Loucy (cell line): ENCODE measurements around the gene CCR7.

Experiments used
- H2AFZ ChIP-seq: fragments of 200-600 bp; sonication (generic); 2 replicates; pipeline ENCODE4 v1.6.0; 2016; ENCODE audit warnings: antibody characterized with exemption, mild to moderate bottlenecking, low read length, moderate library complexity
- H3F3A ChIP-seq: fragments of 200-600 bp; 2 replicates; pipeline ENCODE4 v1.6.0; 2016; ENCODE audit warnings: antibody characterized with exemption, low read depth, mild to moderate bottlenecking
- H3K27me3 ChIP-seq: fragments of 200-600 bp; sonication (generic); 2 replicates; pipeline ENCODE4 v1.6.1; 2014; ENCODE audit warnings: low read length, mild to moderate bottlenecking; ENCODE audit not compliant: insufficient read depth, poor library complexity, severe bottlenecking
- H3K36me3 ChIP-seq: fragments of 200-600 bp; sonication (generic); 2 replicates; pipeline ENCODE4 v1.6.1; 2016; ENCODE audit warnings: low read length; ENCODE audit not compliant: insufficient read depth
- H3K4me1 ChIP-seq: fragments of 200-600 bp; sonication (generic); 2 replicates; pipeline ENCODE4 v1.5.1; 2014; ENCODE audit warnings: low read length, mild to moderate bottlenecking; ENCODE audit not compliant: insufficient read depth, poor library complexity, severe bottlenecking
- H3K4me2 ChIP-seq: fragments of 200-600 bp; sonication (generic); 2 replicates; pipeline ENCODE4 v1.6.0; 2014; ENCODE audit warnings: antibody characterized with exemption, low read length, low read depth, mild to moderate bottlenecking; ENCODE audit not compliant: poor library complexity, severe bottlenecking
- H3K4me3 ChIP-seq: fragments of 200-600 bp; sonication (generic); 2 replicates; pipeline ENCODE4 v1.5.1; 2014; ENCODE audit warnings: low read length, mild to moderate bottlenecking, mixed read lengths; ENCODE audit not compliant: poor library complexity, severe bottlenecking
- H3K79me2 ChIP-seq: fragments of 200-600 bp; sonication (generic); 2 replicates; pipeline ENCODE4 v1.6.1; 2014; ENCODE audit warnings: low read length; ENCODE audit not compliant: insufficient read depth
- H3K9ac ChIP-seq: fragments of 200-600 bp; sonication (generic); 2 replicates; pipeline ENCODE4 v1.6.0; 2014; ENCODE audit warnings: mild to moderate bottlenecking, low read depth, low read length, moderate library complexity; ENCODE audit not compliant: poor library complexity, severe bottlenecking
- H3K9me2 ChIP-seq: fragments of 200-600 bp; sonication (generic); replicated peaks from 2 replicates; pipeline ENCODE4 v1.6.1; 2016; ENCODE audit warnings: low read depth, low read length, mixed read lengths
- H3K9me3 ChIP-seq: fragments of 200-600 bp; sonication (generic); 2 replicates; pipeline ENCODE4 v1.6.1; 2014; ENCODE audit warnings: mild to moderate bottlenecking, antibody characterized with exemption, low read length, low read depth; ENCODE audit not compliant: insufficient read depth
- H4K20me1 ChIP-seq: fragments of 200-600 bp; sonication (generic); 2 replicates; pipeline ENCODE4 v1.6.0; 2014; ENCODE audit warnings: antibody characterized with exemption, low read length, mild to moderate bottlenecking; ENCODE audit not compliant: insufficient read depth, poor library complexity, severe bottlenecking
- CTCF ChIP-seq: fragments of 200-600 bp; sonication (generic); conservative IDR thresholded peaks from 2 replicates; pipeline ENCODE4 v1.5.1; 2014; ENCODE audit warnings: mild to moderate bottlenecking, antibody characterized with exemption, low read length
- EZH2phosphoT487 ChIP-seq: fragments of 200-600 bp; IDR thresholded peaks from 2 replicates; pipeline ENCODE4 v1.6.1; 2018; ENCODE audit warnings: antibody characterized with exemption, mild to moderate bottlenecking, moderate library complexity, borderline replicate concordance

CCR7 gene

DNA sequence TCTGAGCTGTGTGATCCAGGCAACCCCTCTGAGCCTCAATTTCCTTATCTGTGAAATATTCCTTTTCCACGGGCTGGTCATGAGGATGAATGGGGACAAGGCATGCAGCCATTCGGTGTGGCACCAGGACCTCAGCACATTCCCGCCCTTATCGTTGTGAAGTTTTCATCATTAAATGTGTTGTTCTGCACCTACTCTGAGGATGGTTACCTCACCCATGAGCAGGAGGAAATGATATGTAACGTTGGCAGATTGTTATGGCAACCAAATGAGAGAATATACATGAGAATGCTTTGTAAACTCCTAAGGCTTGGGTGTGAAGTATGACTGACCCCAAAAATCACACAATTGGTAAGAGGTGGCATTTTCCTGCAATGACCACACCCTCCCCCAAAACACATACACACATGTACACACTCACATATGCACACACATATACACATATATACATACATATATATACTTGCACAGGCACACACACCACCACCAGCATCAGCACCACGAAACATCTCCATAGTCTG lies 42.8 kb upstream of the CCR7 start:
- no peak overlapping the region for H3K9ac ChIP-seq
- H3K9me3 ChIP-seq, result no peaks in the 10 kb centered on the region
- H3K9me2 ChIP-seq, result no peaks in the 10 kb centered on the region
- no peaks in the 10 kb centered on the region for H3K79me2 ChIP-seq
- no peak overlapping the region for H3K4me2 ChIP-seq
- no peaks in the 10 kb centered on the region for H4K20me1 ChIP-seq
- no peaks in the 10 kb centered on the region for H3F3A ChIP-seq
- H3K4me3 ChIP-seq, result no peak overlapping the region
- H3K36me3 ChIP-seq, result no peaks in the 10 kb centered on the region
- no peak overlapping the region for H2AFZ ChIP-seq
- TF ChIP-seq EZH2phosphoT487, result no peak
- no peak for TF ChIP-seq CTCF
- no peaks in the 10 kb centered on the region for H3K27me3 ChIP-seq
- no peaks in the 10 kb centered on the region for H3K4me1 ChIP-seq

GRCh38 chr17:40607641-40608040 lies 42.4 kb upstream of the CCR7 start:
- no peak for TF ChIP-seq CTCF
- TF ChIP-seq EZH2phosphoT487, result no peak
- Histone ChIP-seq H3K4me1 (no peaks in the 10 kb centered on the region), H3K9me2 (no peaks in the 10 kb centered on the region), H3F3A (no peaks in the 10 kb centered on the region), H4K20me1 (no peaks in the 10 kb centered on the region), H2AFZ (no peak overlapping the region), H3K79me2 (no peaks in the 10 kb centered on the region), H3K4me3 (no peak overlapping the region), H3K9ac (no peak overlapping the region), H3K4me2 (no peak overlapping the region), H3K36me3 (no peaks in the 10 kb centered on the region), H3K9me3 (no peaks in the 10 kb centered on the region), H3K27me3 (no peaks in the 10 kb centered on the region)

GRCh38 chr17:40606548-40607353 lies 41.5 kb upstream of the CCR7 start:
- Histone ChIP-seq H3K9me3 (no peaks in the 10 kb centered on the region), H3F3A (no peaks in the 10 kb centered on the region), H3K9me2 (no peaks in the 10 kb centered on the region), H3K4me2 (no peak overlapping the region), H3K79me2 (no peaks in the 10 kb centered on the region), H3K4me3 (no peak overlapping the region), H3K27me3 (no peaks in the 10 kb centered on the region), H3K9ac (no peak overlapping the region), H4K20me1 (no peaks in the 10 kb centered on the region), H3K4me1 (no peaks in the 10 kb centered on the region), H2AFZ (no peak overlapping the region), H3K36me3 (no peaks in the 10 kb centered on the region)
- TF ChIP-seq CTCF, result no peak
- no peak for TF ChIP-seq EZH2phosphoT487
